Measurements from ENCODE around the gene KDM4B. TPM values are rescaled to one million over a fixed set of nuclear protein-coding genes. Genes with fewer than 3 reads are reported as not detected.

KDM4B gene
- total RNA-seq, 2 experiments from 2014 or later = 33.9 to 35.8 TPM

GRCh38 chr19:5058521-5059212 is 89.8 kb downstream of the KDM4B start:
- ATAC-seq = no peak
- Mint-ChIP-seq H3K4me3 (no peak overlapping the region), H3K27me3 (no peaks in the 10 kb centered on the region), H3K4me1 (no peaks in the 10 kb centered on the region), H3K36me3 (ENCODE audit: low read depth) (peaks cover 28% of the 10 kb centered on the region), H3K9me3 (ENCODE audit: low read depth) (peaks cover 6% of the 10 kb centered on the region), H3K27ac (no peak overlapping the region)
- POLR2A ChIA-PET = no interaction called here
- CTCF ChIA-PET = interaction anchor here (0.7 kb wide), 1 partner anchor 58 kb away, joined by 3 read pairs; no protein-coding TSS in a partner anchor
- intact Hi-C loops (cut with DNase I, micrococcal nuclease) = no loop called here
- no peak for DNase-seq

DNA sequence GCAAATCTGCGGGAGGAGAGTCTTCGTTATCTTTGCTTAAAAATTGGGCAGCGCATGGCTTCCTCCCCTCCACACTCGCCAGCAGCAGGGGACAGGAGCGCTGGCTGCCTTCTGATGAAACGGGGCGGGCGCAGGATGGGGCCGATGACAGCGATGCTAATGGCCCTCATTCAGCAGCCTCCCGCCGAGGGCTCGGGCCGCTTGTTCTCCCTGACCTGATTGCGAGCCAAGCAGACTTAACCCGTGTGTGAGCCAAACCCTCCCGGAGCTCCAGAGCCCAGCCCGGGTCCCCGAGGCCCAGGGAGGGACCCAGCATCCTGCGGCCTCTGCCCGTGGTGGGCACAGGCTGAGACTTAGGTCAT is 90.3 kb downstream of the KDM4B start:
- intact Hi-C loops (cut with DNase I, micrococcal nuclease) = no loop called here
- Mint-ChIP-seq H3K4me1 (no peaks in the 10 kb centered on the region), H3K9me3 (ENCODE audit: low read depth) (peaks cover 6% of the 10 kb centered on the region), H3K27ac (no peak overlapping the region), H3K27me3 (no peaks in the 10 kb centered on the region), H3K4me3 (no peak overlapping the region), H3K36me3 (ENCODE audit: low read depth) (peaks cover 28% of the 10 kb centered on the region)
- CTCF ChIA-PET = interaction anchor here (0.7 kb wide), 1 partner anchor 57 kb away, joined by 3 read pairs; no protein-coding TSS in a partner anchor
- DNase-seq (no peak), ATAC-seq (no peak)
- POLR2A ChIA-PET = no interaction called here

DNA sequence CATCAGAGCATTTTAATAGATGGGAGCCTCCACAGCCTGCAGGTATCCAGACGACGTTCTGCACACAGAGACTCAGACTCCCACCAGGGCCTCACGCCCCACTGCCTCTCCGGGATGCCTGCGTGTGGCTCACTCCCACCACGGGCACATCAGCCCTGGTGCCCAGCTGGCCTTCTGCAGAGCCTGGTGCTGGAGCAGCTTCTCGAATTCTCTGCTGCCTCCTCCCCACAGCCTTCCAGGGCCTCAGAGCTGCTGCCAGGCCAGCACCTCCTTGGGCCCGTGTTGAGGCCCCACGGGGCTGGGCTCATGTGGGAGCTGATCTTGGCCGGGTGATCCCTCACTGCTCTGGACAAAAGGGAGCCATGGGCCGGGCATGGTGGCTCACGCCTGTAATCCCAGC is 90.9 kb downstream of the KDM4B start:
- H3K27me3 Mint-ChIP-seq = no peaks in the 10 kb centered on the region
- H3K36me3 Mint-ChIP-seq (ENCODE audit: low read depth) = peaks cover 28% of the 10 kb centered on the region
- CTCF ChIA-PET = no interaction called here
- no peaks in the 10 kb centered on the region for H3K4me1 Mint-ChIP-seq
- intact Hi-C loops (cut with DNase I, micrococcal nuclease) = loop anchor here in 1 of 2 experiments (5.0 kb wide), 1 partner anchor 598 kb away; no protein-coding TSS in a partner anchor
- DNase-seq = no peak
- no peak for ATAC-seq
- peaks cover 6% of the 10 kb centered on the region for H3K9me3 Mint-ChIP-seq (ENCODE audit: low read depth)
- H3K27ac Mint-ChIP-seq = no peak overlapping the region
- H3K4me3 Mint-ChIP-seq = no peak overlapping the region
- POLR2A ChIA-PET = no interaction called here

DNA sequence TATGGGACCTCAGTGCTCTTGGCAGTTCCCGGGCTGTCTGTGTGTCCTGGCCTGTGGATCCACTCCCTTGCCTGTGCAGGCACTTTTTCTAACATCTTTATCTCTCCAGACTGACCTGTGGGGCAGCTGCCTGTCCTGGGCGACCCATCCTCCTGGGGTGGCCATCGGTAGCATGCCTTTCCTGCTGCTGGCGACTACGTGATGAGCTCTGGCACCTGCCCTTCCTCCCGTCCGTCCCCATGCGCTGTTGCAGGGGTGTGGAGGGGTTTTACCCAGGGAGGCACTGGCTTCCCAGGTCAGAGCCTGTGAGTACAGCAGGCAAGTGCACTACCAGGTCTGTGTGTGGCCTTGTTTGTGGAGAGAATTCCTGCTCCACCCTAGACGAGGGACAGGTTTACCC is 93.3 kb downstream of the KDM4B start:
- H3K27me3 Mint-ChIP-seq = no peaks in the 10 kb centered on the region
- ChIA-PET POLR2A (no interaction called here), CTCF (interaction anchor here (0.6 to 1.4 kb wide), 2 partner anchors 15 to 1020 kb away, joined by 3 read pairs; no protein-coding TSS in a partner anchor)
- H3K9me3 Mint-ChIP-seq (ENCODE audit: low read depth) = peaks cover 6% of the 10 kb centered on the region
- ATAC-seq = no peak
- no peaks in the 10 kb centered on the region for H3K4me1 Mint-ChIP-seq
- H3K36me3 Mint-ChIP-seq (ENCODE audit: low read depth) = peaks cover 28% of the 10 kb centered on the region
- H3K27ac Mint-ChIP-seq = no peak overlapping the region
- no peak for DNase-seq
- intact Hi-C loops (cut with DNase I, micrococcal nuclease) = loop anchor here in 1 of 2 experiments (5.0 kb wide), 1 partner anchor 595 kb away; no protein-coding TSS in a partner anchor
- no peak overlapping the region for H3K4me3 Mint-ChIP-seq

DNA sequence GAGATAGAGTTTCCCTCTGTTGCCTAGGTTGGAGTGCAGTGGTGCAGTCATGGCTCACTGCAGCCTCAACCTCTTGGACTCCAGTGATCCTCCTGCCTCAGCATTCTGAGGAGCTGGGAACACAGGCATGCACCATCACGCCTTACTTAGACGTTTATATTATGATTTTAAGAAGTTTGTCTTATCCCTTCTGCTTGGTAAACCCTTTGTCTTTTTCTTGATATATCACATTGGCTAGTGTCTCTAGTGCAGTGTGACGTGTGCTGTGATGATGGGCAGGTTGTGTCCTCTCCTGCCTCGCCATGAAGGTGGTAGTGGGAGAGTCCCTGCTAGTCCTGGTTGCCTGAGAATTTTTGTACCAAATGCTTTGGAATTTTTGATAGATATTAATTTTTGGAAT is 93.9 kb downstream of the KDM4B start:
- H3K27me3 Mint-ChIP-seq = no peaks in the 10 kb centered on the region
- H3K4me1 Mint-ChIP-seq = no peaks in the 10 kb centered on the region
- H3K9me3 Mint-ChIP-seq (ENCODE audit: low read depth) = peaks cover 6% of the 10 kb centered on the region
- intact Hi-C loops (cut with DNase I, micrococcal nuclease) = loop anchor here in 1 of 2 experiments (5.0 kb wide), 1 partner anchor 595 kb away; no protein-coding TSS in a partner anchor
- H3K4me3 Mint-ChIP-seq = no peak overlapping the region
- no peak for DNase-seq
- no peak for ATAC-seq
- ChIA-PET CTCF (interaction anchor here (1.4 kb wide), 1 partner anchor 15 kb away, joined by 3 read pairs; no protein-coding TSS in a partner anchor), POLR2A (no interaction called here)
- peaks cover 26% of the 10 kb centered on the region for H3K36me3 Mint-ChIP-seq (ENCODE audit: low read depth)
- H3K27ac Mint-ChIP-seq = no peak overlapping the region

DNA sequence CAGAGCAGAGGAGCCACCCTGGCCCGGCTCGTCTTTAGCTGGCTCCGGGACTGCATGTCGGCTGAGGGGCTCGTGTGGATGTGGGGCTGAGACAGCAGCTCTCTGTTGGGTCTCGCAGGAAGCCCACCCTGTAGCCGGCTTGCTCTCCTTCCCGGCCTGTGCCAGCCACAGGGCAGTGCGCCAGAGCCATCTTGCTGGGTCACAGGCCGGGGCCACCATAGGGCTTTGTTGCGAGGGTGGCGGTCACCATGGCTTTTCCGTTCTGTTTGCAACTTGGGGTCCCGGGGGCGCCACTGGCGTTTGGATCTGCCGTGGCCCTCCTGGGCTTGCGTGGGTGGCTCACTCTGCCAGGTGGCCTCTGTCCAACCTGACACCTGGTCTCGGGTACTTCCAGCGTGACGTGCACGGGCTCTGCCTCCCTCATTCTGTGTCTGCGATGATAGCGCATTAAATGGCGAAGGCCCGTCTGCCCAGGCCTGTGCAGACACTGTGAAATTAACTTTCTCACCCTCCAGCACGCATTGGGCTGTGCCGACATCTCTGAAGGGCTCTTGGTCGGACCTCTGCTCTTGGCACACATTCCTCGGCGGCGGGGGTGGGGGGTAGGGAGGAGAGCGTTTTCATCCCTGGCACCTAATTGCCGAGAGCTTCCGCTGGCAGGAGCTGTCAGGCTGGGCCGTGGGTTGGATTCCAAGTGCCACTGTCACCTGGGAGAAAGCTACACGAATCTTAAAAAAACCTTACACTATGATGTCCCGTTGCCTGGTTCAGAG is 95.1 kb downstream of the KDM4B start:
- Mint-ChIP-seq H3K36me3 (ENCODE audit: low read depth) (peaks cover 26% of the 10 kb centered on the region), H3K9me3 (ENCODE audit: low read depth) (peaks cover 6% of the 10 kb centered on the region), H3K27me3 (no peaks in the 10 kb centered on the region), H3K4me3 (no peak overlapping the region), H3K4me1 (no peaks in the 10 kb centered on the region), H3K27ac (no peak overlapping the region)
- ChIA-PET CTCF (no interaction called here), POLR2A (no interaction called here)
- intact Hi-C loops (cut with DNase I, micrococcal nuclease) = loop anchor here in 1 of 2 experiments (5.0 kb wide), 1 partner anchor 593 kb away; no protein-coding TSS in a partner anchor
- ATAC-seq (no peak), DNase-seq (no peak)

- intact Hi-C loops (cut with DNase I, micrococcal nuclease) = loop anchor here in 1 of 2 experiments (5.0 kb wide), 1 partner anchor 592 kb away; no protein-coding TSS in a partner anchor
- H3K4me1 Mint-ChIP-seq = no peaks in the 10 kb centered on the region
- POLR2A ChIA-PET = no interaction called here
- ATAC-seq (no peak), DNase-seq (no peak)
- H3K36me3 Mint-ChIP-seq (ENCODE audit: low read depth) = peaks cover 26% of the 10 kb centered on the region
- CTCF ChIA-PET = no interaction called here
- no peaks in the 10 kb centered on the region for H3K27me3 Mint-ChIP-seq
- H3K4me3 Mint-ChIP-seq = no peak overlapping the region
- H3K27ac Mint-ChIP-seq = no peak overlapping the region
- H3K9me3 Mint-ChIP-seq (ENCODE audit: low read depth) = peaks cover 6% of the 10 kb centered on the region
Measured at GRCh38 chr19:5064896-5065295, 96.0 kb downstream of the KDM4B start.

- ChIA-PET POLR2A (no interaction called here), CTCF (no interaction called here)
- DNase-seq (no peak), ATAC-seq (no peak)
- H3K4me1 Mint-ChIP-seq = no peaks in the 10 kb centered on the region
- H3K27me3 Mint-ChIP-seq = no peaks in the 10 kb centered on the region
- no peak overlapping the region for H3K27ac Mint-ChIP-seq
- intact Hi-C loops (cut with DNase I, micrococcal nuclease) = no loop called here
- no peak overlapping the region for H3K4me3 Mint-ChIP-seq
- peaks cover 6% of the 10 kb centered on the region for H3K9me3 Mint-ChIP-seq (ENCODE audit: low read depth)
- H3K36me3 Mint-ChIP-seq (ENCODE audit: low read depth) = peaks cover 26% of the 10 kb centered on the region
Measured at GRCh38 chr19:5065663-5066093, 96.8 kb downstream of the KDM4B start.

- Mint-ChIP-seq H3K4me3 (no peak overlapping the region), H3K36me3 (ENCODE audit: low read depth) (peaks cover 15% of the 10 kb centered on the region), H3K27me3 (no peaks in the 10 kb centered on the region), H3K27ac (no peak overlapping the region), H3K9me3 (ENCODE audit: low read depth) (peaks cover 6% of the 10 kb centered on the region), H3K4me1 (no peaks in the 10 kb centered on the region)
- DNase-seq (no peak), ATAC-seq (no peak)
- ChIA-PET CTCF (interaction anchor here (0.8 kb wide), 1 partner anchor 9 kb away, joined by 3 read pairs; no protein-coding TSS in a partner anchor), POLR2A (no interaction called here)
- intact Hi-C loops (cut with DNase I, micrococcal nuclease) = no loop called here
Measured at GRCh38 chr19:5066768-5067167, 97.9 kb downstream of the KDM4B start.

DNA sequence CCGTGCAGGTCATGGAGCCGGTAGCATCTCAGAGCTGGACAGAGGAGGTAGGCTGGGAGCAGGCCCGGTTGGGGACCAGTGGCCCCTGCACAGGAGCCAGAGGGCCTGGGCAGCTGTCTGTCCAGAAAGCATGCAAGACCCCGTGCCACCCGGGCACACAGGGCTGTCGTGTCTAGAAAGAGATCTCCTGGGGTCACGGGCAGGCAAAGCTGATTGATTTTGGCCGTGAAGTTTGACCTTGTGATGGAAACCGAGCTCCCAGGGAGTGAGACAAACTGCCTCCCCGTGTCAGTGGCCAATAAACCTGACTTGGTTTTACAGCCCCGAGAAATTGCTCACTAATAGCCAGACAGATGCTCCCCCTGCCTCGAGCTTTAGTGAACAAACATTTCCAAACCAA is 98.8 kb downstream of the KDM4B start:
- H3K27ac Mint-ChIP-seq = no peak overlapping the region
- DNase-seq = no peak
- H3K36me3 Mint-ChIP-seq (ENCODE audit: low read depth) = peaks cover 9% of the 10 kb centered on the region
- ATAC-seq = no peak
- no peaks in the 10 kb centered on the region for H3K4me1 Mint-ChIP-seq
- no peaks in the 10 kb centered on the region for H3K27me3 Mint-ChIP-seq
- intact Hi-C loops (cut with DNase I, micrococcal nuclease) = no loop called here
- no peaks in the 10 kb centered on the region for H3K9me3 Mint-ChIP-seq (ENCODE audit: low read depth)
- H3K4me3 Mint-ChIP-seq = no peak overlapping the region
- ChIA-PET CTCF (no interaction called here), POLR2A (interaction anchor here (0.6 kb wide), 1 partner anchor 142 kb away, joined by 4 read pairs; no protein-coding TSS in a partner anchor)

- Mint-ChIP-seq H3K27me3 (no peaks in the 10 kb centered on the region), H3K4me1 (no peaks in the 10 kb centered on the region), H3K9me3 (ENCODE audit: low read depth) (no peaks in the 10 kb centered on the region), H3K36me3 (ENCODE audit: low read depth) (peaks cover 2% of the 10 kb centered on the region), H3K27ac (no peak overlapping the region), H3K4me3 (no peak overlapping the region)
- ChIA-PET POLR2A (no interaction called here), CTCF (no interaction called here)
- intact Hi-C loops (cut with DNase I, micrococcal nuclease) = no loop called here
- DNase-seq (no peak), ATAC-seq (no peak)
Measured at GRCh38 chr19:5068233-5069072, 99.5 kb downstream of the KDM4B start.
